MG63 (cell line): ENCODE data around the gene TCP10L. TPM values are rescaled to one million over a fixed set of nuclear protein-coding genes. Genes with fewer than 3 reads are reported as not detected.
"Not testable (repeated sequence)": the region's sequence is repeated elsewhere in the genome, so short reads cannot be mapped to it uniquely, and the experiment has no call there.

Source experiments
- DNase-seq: peaks from one replicate; pipeline ENCODE4 v3.0.0-alpha.2; 2020
- H3K27me3 ChIP-seq: fragments of 250-450 bp; sonication (Bioruptor Pico); 2 replicates; pipeline ENCODE4 v1.5.1; 2020; ENCODE audit warnings: mild to moderate bottlenecking, moderate library complexity
- H3K36me3 ChIP-seq: fragments of 250-450 bp; sonication (Bioruptor Pico); 2 replicates; pipeline ENCODE4 v1.5.1; 2020; ENCODE audit warnings: mild to moderate bottlenecking, moderate library complexity
- H3K4me3 ChIP-seq: fragments of 250-450 bp; sonication (Bioruptor Pico); 2 replicates; pipeline ENCODE4 v1.5.1; 2020; ENCODE audit warnings: mild to moderate bottlenecking, moderate library complexity
- H3K9me3 ChIP-seq: fragments of 250-450 bp; sonication (Bioruptor Pico); 2 replicates; pipeline ENCODE4 v1.5.1; 2020; ENCODE audit warnings: mild to moderate bottlenecking, moderate library complexity
- total RNA-seq: library from RNA; depleted of rRNA; stranded (reverse); fragments of >200 nt; shearing (Covaris generic); gene quantifications from 2 replicates; pipeline ENCODE4 v1.2.3, GENCODE V29; 2014; ENCODE audit warnings: low replicate concordance

TCP10L gene
- total RNA-seq, 1 experiment from 2014 or later = not detected

DNA sequence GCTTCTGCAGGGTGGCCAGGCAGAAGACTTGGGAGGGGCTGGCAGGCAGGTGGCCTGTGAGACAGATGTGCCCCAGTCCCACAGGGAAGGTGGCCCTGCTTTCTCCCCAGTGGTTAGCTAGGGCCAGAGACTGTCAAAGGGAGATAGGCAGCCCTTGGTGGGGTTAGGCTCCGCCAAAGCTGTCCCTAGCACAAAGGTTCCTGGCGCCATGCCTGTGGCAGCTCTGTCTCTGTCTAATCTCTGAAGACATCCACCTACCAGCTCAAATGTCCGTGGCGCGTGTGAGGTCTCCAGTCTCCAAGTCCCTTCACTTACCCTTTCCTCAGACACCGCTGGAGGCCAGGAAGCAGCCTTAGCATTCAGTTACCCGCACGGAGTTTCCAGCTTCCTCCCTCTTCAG lies 17.7 kb downstream of the TCP10L start:
- H3K9me3 ChIP-seq = no peaks in the 10 kb centered on the region; the same call in 1 of the 2 replicates
- no peaks in the 10 kb centered on the region for H3K27me3 ChIP-seq
- no peaks in the 10 kb centered on the region for H3K36me3 ChIP-seq
- no peak overlapping the region for H3K4me3 ChIP-seq
- no peak for DNase-seq

DNA sequence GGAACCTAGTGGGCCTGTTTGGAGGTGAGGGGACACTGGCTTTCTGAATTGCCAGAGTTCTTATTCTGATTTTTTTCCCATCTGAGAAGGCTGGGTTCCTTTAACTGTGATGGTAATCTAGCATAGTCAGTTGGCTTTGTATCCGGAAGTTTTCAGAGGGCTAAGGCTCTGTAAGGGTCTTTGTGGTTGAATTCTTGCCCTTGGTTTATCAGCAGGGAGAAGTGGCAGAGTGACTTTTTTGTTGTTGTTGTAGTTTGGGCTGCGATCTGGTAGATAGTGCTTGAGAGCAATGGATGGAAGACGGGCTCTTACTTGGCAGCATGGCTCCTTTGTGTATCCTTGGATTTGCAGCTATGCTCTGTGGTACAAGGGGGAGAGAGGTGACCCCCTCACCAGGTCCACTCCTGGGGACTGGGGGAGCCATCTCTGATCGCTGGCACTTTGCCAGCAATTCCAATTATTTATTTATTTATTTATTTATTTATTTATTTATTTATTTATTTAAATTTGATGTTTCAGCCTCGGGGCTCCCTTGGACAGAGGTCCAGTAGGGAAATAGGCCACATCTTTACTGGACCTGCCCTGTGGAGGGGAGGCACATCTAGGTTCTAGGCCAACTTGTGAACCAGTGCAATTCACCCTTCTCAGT lies 18.5 kb downstream of the TCP10L start:
- H3K4me3 ChIP-seq = no peak overlapping the region
- DNase-seq = no peak
- no peaks in the 10 kb centered on the region; the same call in 1 of the 2 replicates for H3K9me3 ChIP-seq
- no peaks in the 10 kb centered on the region for H3K27me3 ChIP-seq
- no peaks in the 10 kb centered on the region for H3K36me3 ChIP-seq

DNA sequence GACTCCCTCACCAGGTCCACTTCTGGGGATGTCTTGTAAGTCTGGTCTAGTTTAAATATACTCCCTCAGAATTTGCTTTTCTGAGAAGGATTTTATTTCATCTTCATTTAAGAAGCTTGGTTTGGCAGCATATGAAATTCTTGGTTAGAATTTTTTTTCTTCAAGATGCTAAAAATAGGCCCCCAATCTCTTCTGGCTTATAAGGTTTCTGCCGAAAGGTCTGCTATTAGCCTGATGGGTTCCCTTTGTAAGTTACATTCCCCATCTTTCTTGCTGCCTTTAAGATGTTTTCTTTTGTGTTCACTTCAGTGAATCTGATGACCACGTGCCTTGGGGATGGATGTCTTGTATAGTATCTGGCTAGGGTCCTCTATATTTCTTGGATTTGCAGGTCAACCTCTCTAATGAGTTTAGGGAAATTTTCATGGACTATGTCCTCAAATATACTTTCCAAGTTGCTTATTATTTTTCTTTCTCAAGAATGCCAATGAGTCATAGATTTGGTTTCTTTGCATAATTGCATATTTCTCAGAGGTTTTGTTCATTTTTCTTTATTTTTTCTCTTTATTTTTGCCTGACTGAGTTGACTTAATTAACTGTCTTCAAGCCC lies 19.4 kb downstream of the TCP10L start:
- DNase-seq = no peak
- no peak overlapping the region for H3K4me3 ChIP-seq
- no peaks in the 10 kb centered on the region for H3K36me3 ChIP-seq
- no peaks in the 10 kb centered on the region for H3K27me3 ChIP-seq
- no peaks in the 10 kb centered on the region; the same call in 1 of the 2 replicates for H3K9me3 ChIP-seq

DNA sequence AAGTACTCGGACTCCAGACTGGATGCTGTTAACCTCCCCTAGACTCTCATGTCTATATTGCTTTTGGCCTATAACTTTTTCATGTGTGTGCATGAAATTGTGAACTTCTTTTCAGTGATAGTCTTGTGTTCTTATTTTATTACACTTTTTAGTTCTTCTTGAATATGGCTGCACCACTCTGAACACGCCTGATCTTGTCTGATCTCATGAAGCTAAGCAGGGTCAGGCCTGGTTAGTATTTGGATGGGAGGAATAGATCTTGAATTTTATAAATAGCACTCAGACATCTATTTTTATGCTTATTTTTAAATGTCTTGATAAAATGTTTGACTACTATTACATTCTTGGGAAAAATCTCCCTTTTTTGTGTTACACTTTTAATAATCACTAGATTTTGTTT lies 22.4 kb downstream of the TCP10L start:
- no peak for DNase-seq
- Histone ChIP-seq H3K4me3 (no peak overlapping the region), H3K36me3 (no peaks in the 10 kb centered on the region), H3K9me3 (no peaks in the 10 kb centered on the region; the same call in 1 of the 2 replicates), H3K27me3 (no peaks in the 10 kb centered on the region)

DNA sequence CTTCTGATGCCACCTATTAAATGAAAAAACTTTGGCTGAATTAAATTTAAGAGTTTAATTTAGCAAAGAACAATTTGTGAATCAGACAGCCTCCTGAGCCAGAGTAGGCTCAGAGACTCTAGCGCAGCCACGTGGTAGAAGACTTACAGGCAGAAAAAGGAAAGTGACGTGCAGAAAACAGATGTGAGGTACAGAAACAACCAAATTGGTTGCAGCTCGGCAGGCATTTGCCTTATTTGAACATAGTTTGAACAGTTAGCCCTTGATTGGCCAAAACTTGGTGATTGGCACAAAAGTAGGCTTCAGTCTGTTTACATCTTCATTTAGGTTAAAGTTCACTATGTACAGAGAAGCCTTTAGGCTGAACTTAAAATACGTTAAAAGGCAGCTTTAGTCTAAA lies 22.9 kb downstream of the TCP10L start:
- Histone ChIP-seq H3K4me3 (no peak overlapping the region), H3K27me3 (no peaks in the 10 kb centered on the region), H3K36me3 (no peaks in the 10 kb centered on the region), H3K9me3 (no peaks in the 10 kb centered on the region; the same call in 1 of the 2 replicates)
- no peak for DNase-seq

DNA sequence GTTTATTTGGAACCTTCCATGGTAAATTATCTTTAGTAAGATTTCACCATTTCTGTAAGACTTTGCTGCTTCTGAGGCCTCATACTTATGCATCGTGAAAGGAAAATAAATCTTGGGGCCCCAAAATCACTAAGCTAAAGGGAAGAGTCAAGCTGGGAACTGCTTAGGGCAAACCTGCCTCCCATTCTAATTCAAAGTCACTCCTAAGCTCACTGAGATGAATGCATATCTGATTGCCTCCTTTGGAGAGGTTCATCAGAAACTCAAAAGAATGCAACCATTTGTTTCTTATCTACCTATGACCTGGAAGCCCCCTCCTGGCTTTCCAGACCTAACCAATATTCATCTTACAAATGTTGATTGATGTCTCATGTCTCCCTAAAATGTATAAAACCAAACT lies 23.8 kb downstream of the TCP10L start:
- H3K36me3 ChIP-seq, H3K4me3 ChIP-seq, H3K27me3 ChIP-seq, H3K9me3 ChIP-seq, DNase-seq: not testable (repeated sequence)

DNA sequence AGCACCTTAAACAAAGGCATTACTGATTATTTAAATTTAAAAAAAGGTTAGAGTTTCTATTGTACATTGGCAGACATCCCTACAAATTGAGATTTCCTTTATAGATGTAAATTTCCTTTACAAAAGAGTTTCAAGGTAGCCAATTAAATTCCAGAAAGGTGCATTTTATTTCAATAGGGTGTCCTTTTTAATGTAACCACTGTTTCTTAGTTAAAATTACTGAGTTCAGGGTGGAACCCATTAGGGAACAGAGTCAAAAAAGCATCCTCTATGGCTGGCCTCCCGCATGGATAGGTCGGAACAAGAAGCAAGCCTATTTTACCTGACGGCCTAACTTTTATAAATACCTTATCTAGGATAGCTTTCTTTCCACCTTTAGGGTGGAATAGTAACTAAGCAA lies 24.4 kb downstream of the TCP10L start:
- no peaks in the 10 kb centered on the region; the same call in 1 of the 2 replicates for H3K9me3 ChIP-seq
- no peak for DNase-seq
- H3K27me3 ChIP-seq = no peaks in the 10 kb centered on the region

DNA sequence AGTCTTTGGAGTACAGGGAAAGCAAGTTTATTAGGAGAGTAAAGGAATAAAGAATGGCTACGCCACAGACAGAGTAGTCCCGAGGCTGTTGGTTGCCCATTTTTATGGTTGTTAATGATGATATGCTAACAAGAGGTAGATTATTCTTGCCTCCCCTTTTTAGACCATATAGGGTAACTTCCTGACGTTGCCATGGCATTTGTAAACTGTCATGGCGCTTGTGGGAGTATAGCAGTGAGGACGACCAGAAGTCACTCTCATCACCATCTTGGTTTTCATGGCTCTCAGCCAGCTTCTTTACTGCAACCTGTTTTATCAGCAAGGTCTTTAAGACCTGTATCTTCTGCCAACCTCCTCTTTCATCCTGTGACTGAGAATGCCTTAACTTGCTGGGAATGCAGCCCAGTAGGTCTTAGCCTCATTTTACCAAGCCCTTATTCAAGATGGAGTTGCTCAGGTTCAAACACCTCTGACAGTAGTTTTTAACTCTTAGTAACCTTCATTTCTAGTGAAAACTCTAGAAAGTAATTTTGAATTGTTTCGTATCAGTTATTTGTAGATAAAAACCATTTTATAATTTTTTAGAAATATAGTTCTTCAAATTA lies 26.2 kb downstream of the TCP10L start:
- no peaks in the 10 kb centered on the region for H3K36me3 ChIP-seq
- no peaks in the 10 kb centered on the region for H3K27me3 ChIP-seq
- no peak for DNase-seq
- no peak overlapping the region for H3K4me3 ChIP-seq
- no peaks in the 10 kb centered on the region for H3K9me3 ChIP-seq

More for the DNA sequence above, 24.4 kb downstream of the TCP10L start:
- Histone ChIP-seq H3K4me3 (no peak overlapping the region), H3K36me3 (no peaks in the 10 kb centered on the region)

DNA sequence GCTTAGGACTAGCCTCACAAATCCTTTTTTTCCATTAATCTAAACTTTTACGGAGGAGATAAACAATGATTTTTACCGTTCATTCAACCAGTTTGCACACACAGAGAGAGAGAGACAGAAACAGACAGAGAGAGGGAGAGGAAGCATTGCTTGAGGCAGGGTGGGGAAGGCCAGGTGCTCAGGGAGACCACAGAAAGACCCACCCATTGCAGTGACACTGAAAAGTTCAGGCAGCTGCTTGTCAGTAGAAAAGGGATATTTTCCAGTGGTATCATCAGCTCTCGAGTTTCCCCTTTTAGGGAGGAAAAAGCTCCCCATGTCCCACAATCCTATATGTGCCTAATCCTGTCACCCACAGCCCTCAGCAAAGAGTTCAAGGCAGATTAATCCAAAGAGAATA lies 27.2 kb downstream of the TCP10L start:
- no peaks in the 10 kb centered on the region for H3K36me3 ChIP-seq
- H3K27me3 ChIP-seq = no peaks in the 10 kb centered on the region
- no peaks in the 10 kb centered on the region for H3K9me3 ChIP-seq
- H3K4me3 ChIP-seq = no peak overlapping the region
- no peak for DNase-seq

DNA sequence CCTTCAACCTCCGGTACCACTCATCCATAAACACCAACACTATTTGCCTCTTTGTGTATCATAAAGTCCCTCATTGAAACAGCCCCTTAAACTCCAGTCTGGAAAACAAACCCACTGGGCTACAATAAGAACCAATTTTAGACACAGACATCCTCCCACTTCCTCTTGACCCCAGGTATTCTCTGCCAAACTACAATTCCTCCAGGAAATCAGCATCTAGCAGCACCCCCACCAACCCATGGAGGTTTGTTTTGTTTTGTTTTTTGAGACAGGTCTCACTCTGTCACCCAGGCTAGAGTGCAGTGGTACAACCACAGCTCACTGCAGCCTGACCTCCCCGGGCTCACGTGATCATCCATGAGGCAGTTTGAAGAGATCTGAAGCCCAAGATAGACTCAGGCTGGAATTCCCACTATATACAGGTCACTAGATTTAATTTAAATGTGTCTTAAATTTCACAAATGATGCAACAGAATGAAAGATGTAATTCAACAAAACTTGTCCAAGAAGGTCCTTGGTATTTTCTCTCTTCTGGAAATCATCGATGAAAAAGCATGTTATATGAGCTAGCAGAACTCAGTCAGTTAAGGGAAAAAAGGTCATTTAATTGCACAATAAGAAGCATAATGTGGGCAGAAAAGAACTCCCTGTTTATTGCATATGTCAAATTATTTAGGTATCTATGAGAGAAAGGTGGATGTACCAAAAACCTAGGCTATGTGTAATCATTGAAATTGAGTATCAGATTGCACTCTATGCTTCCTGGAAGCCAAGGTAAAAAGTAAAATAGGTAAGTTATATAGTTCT lies 30.3 kb downstream of the TCP10L start:
- no peak for DNase-seq
- H3K4me3 ChIP-seq = no peak overlapping the region
- no peaks in the 10 kb centered on the region for H3K9me3 ChIP-seq
- H3K27me3 ChIP-seq = no peaks in the 10 kb centered on the region
- H3K36me3 ChIP-seq = no peaks in the 10 kb centered on the region

DNA sequence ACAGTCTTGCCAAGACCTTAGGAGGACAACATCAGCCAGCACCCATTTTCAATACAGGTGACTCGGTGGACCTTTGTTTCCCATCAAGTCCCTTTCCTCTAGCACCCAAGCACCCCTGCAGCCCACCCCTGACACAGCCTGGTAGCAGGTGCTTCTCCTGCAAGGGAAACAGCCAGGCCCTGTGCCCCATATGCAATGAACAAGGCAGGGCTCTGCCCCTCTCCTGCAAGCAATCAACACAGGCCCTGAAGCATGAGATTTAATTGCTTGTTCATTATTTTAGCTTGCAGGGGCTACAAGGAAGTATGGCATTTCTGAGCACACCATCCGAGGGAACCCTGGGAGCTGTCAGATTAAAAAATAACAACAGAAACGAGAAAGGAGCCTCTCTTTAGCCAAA lies 35.4 kb downstream of the TCP10L start:
- H3K9me3 ChIP-seq = no peaks in the 10 kb centered on the region
- no peaks in the 10 kb centered on the region for H3K27me3 ChIP-seq
- no peaks in the 10 kb centered on the region for H3K36me3 ChIP-seq
- DNase-seq = no peak
- H3K4me3 ChIP-seq = no peak overlapping the region

DNA sequence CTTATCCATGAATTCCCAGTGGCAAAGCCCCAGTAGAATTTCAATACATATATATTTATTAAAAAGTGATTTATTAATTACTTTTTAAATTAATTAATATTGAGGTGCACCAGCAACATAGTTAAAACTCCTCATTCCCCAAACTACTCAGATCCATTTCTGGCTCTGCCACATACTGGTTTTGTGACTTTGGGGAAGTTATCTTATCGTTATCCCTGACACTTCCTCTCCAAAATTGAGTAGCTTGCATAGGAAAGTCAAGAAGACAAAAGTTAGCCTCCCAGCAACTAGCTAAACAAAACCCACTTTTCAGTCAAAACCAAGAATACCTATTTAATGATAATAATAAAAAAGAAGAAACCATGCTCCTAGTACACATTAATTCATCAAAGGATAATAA lies 35.9 kb downstream of the TCP10L start:
- Histone ChIP-seq H3K4me3 (no peak overlapping the region), H3K27me3 (no peaks in the 10 kb centered on the region), H3K9me3 (no peaks in the 10 kb centered on the region), H3K36me3 (no peaks in the 10 kb centered on the region)
- DNase-seq = no peak

DNA sequence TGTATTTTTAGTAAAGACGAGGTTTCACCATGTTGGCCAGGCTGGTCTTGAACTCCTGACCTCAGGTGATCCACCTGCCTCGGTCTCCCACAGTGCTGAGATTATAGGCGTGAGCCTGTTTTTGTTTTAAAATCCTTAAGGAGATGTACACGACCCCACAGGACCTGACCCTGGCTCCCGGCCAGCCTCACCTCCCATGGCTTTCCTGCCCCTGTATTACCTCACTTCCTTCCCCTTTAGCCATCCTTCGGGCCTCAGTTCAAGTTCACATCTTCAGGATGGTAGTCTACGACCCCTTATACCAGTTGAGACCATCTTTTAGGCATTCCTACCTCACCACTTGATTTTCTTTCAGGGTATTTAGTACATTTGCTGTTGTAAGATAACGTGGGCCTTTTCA lies 36.3 kb downstream of the TCP10L start:
- no peak overlapping the region for H3K4me3 ChIP-seq
- no peaks in the 10 kb centered on the region for H3K36me3 ChIP-seq
- no peak for DNase-seq
- no peaks in the 10 kb centered on the region for H3K9me3 ChIP-seq
- H3K27me3 ChIP-seq = no peaks in the 10 kb centered on the region

DNA sequence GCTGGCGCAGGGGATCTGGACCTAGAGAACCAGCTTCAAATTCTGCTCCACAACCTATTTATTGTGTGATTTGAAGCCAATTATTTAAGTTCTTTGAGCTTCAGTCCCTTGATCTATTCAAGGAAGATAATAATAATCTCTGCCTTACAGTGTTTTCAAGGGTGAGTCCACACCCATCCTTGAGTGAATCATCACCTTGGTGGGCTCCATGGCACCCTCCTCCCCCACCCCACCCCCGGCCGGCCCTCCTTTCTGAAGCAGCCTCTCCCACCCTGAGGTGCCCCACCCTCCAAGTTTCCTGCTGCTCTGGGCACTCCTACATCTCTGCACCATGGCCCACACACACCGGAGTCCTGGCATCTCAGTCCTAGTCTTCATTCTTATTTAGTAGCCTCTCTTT lies 38.3 kb downstream of the TCP10L start:
- H3K27me3 ChIP-seq = no peaks in the 10 kb centered on the region
- H3K9me3 ChIP-seq = no peaks in the 10 kb centered on the region
- no peaks in the 10 kb centered on the region for H3K36me3 ChIP-seq
- H3K4me3 ChIP-seq = no peak overlapping the region
- DNase-seq = no peak

DNA sequence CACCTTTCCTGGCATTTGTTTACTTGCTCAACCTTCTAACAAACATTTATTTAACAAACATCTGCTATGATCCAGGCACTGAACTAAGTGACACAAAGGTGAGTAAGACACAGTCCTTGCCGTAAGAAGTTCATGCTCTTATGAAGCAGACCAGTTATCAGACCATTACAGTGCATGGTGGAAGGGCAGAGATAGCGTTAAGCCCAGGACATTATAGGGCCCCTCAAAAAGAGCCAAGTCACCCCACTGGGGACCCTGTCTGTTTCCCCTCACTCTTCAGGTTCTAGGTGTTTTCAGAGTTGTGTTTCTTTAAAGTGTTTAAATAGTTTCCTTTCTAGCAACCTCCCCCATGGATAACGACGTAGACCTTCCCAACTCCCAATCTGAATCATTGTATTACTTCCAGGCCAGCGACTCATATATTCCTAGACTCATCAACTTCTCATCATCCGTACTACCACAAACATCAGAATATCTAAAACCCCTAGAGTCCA lies 39.3 kb downstream of the TCP10L start:
- H3K36me3 ChIP-seq = no peaks in the 10 kb centered on the region
- DNase-seq = no peak
- H3K27me3 ChIP-seq = no peaks in the 10 kb centered on the region
- no peak overlapping the region for H3K4me3 ChIP-seq
- H3K9me3 ChIP-seq = no peaks in the 10 kb centered on the region

DNA sequence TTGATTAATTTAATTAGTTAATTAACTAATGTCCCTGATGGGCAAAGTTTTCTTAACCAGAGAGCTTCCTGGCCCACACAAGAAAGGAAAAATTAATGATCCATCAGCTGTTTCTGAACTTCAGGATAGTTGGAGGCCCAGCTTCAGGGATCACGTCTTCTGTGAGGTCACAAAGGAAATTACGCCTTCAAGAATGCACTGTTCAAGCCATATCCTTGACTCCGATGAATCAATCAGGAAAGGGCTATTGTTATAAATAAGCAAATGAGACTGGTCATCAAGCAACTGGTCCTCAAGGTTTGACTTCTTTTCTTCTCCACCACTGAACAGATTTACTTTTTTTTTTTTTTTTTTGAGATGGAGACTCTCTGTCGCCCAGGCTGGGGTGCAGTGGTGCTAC lies 40.6 kb downstream of the TCP10L start:
- no peaks in the 10 kb centered on the region for H3K9me3 ChIP-seq
- H3K4me3 ChIP-seq = no peak overlapping the region
- H3K36me3 ChIP-seq = no peaks in the 10 kb centered on the region
- no peak for DNase-seq
- H3K27me3 ChIP-seq = no peaks in the 10 kb centered on the region

DNA sequence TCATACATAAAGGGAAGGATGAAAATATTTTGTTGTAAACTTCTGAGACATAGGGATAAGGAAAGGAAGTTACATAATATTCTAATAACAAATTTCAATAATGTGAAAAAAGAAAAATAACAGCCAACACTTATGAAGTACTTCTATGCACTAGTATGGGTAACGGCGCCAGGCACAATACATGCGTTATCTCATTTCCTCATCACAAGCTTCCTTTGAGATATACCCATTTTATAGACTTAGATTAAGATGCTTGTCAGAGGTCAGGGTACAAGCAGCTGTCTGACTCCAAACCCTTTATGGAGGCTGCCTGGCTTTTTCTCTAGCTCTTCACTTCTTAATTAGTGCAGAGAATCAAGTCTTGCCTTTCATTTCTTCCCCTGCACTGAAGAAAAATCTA lies 41.3 kb downstream of the TCP10L start:
- Histone ChIP-seq H3K9me3 (no peaks in the 10 kb centered on the region), H3K27me3 (no peaks in the 10 kb centered on the region), H3K4me3 (no peak overlapping the region), H3K36me3 (no peaks in the 10 kb centered on the region)
- DNase-seq = no peak
